HepG2 (cell line): Measurements from ENCODE around the gene CADM3. TPM values are rescaled to one million over a fixed set of nuclear protein-coding genes. Genes with fewer than 3 reads are reported as not detected.

Experiments used
- ATF7 ChIP-seq, 2 experiments: fragments of 450-650 bp in 1 of 2; sonication (generic) in 1 of 2; formaldehyde crosslinking in 1 of 2; IDR thresholded peaks; 2 replicates each; pipeline versions ENCODE4 v1.4.0 to v1.6.1; 2016 to 2020; ENCODE audit warnings: antibody characterized with exemption in 1 of 2, mild to moderate bottlenecking in 1 of 2, missing genetic modification reagents in 1 of 2
- ATRX ChIP-seq: sonication (generic); formaldehyde crosslinking; IDR thresholded peaks from 2 replicates; pipeline ENCODE4 v1.4.0; 2020; ENCODE audit warnings: missing genetic modification reagents, borderline replicate concordance
- FOXC1 ChIP-seq: sonication (generic); formaldehyde crosslinking; IDR thresholded peaks from 2 replicates; pipeline ENCODE4 v1.8.0; 2022; ENCODE audit warnings: mild to moderate bottlenecking, missing genetic modification reagents, borderline replicate concordance
- GFI1 ChIP-seq: sonication (generic); formaldehyde crosslinking; IDR thresholded peaks from 2 replicates; pipeline ENCODE4 v1.5.0; 2020; ENCODE audit warnings: missing genetic modification reagents, mild to moderate bottlenecking, borderline replicate concordance
- HNRNPH1 ChIP-seq: fragments of 200-400 bp; formaldehyde crosslinking; optimal IDR thresholded peaks from 2 replicates; pipeline ENCODE3; 2017; ENCODE audit warnings: mild to moderate bottlenecking, low read depth, low read length
- ISX ChIP-seq: sonication (generic); formaldehyde crosslinking; conservative IDR thresholded peaks from 2 replicates; pipeline ENCODE4 v1.5.0; 2020; ENCODE audit warnings: missing genetic modification reagents
- KLF9 ChIP-seq: IDR thresholded peaks from 2 replicates; pipeline ENCODE4 v1.6.1; 2016; ENCODE audit warnings: low read depth
- MEF2D ChIP-seq: sonication (generic); formaldehyde crosslinking; IDR thresholded peaks from 2 replicates; pipeline ENCODE4 v1.5.1; 2020; ENCODE audit warnings: mild to moderate bottlenecking, missing genetic modification reagents
- NAIF1 ChIP-seq: sonication (generic); formaldehyde crosslinking; IDR thresholded peaks from 2 replicates; pipeline ENCODE4 v1.5.0; 2020; ENCODE audit warnings: mild to moderate bottlenecking, missing genetic modification reagents, borderline replicate concordance
- NBN ChIP-seq: fragments of 450-650 bp; conservative IDR thresholded peaks from 2 replicates; pipeline ENCODE4 v1.6.1; 2017
- NCOA5 ChIP-seq: sonication (generic); formaldehyde crosslinking; IDR thresholded peaks from 2 replicates; pipeline ENCODE4 v1.4.0; 2020; ENCODE audit warnings: missing genetic modification reagents
- PCBP1 ChIP-seq: fragments of 200-400 bp; formaldehyde crosslinking; IDR thresholded peaks from 2 replicates; pipeline ENCODE4 v1.6.1; 2017; ENCODE audit warnings: mild to moderate bottlenecking, low read depth, low read length, borderline replicate concordance
- POLR2G ChIP-seq: fragments of 200-400 bp; formaldehyde crosslinking; IDR thresholded peaks from 2 replicates; pipeline ENCODE4 v1.6.1; 2018; ENCODE audit warnings: mild to moderate bottlenecking, low read depth, low read length, moderate library complexity
- SALL2 ChIP-seq: sonication (generic); formaldehyde crosslinking; IDR thresholded peaks from 2 replicates; pipeline ENCODE4 v1.8.1; 2023; ENCODE audit warnings: mild to moderate bottlenecking, missing genetic modification reagents, inconsistent platforms
- SIN3B ChIP-seq: fragments of 150-350 bp; IDR thresholded peaks from 2 replicates; pipeline ENCODE4 v1.6.1; 2014; ENCODE audit warnings: low read length
- SNAPC2 ChIP-seq: sonication (generic); formaldehyde crosslinking; IDR thresholded peaks from 2 replicates; pipeline ENCODE4 v1.8.1; 2022; ENCODE audit warnings: mild to moderate bottlenecking, missing genetic modification reagents
- TCF7 ChIP-seq: sonication (generic); IDR thresholded peaks from 2 replicates; pipeline ENCODE4 v1.6.1; 2016; ENCODE audit warnings: antibody characterized with exemption, low read depth
- THAP7 ChIP-seq: sonication (generic); formaldehyde crosslinking; IDR thresholded peaks from 2 replicates; pipeline ENCODE4 v1.8.1; 2023; ENCODE audit warnings: mild to moderate bottlenecking, missing genetic modification reagents
- ZBTB1 ChIP-seq: sonication (generic); formaldehyde crosslinking; IDR thresholded peaks from 2 replicates; pipeline ENCODE4 v1.4.0; 2020; ENCODE audit warnings: missing genetic modification reagents, borderline replicate concordance
- ZNF24 ChIP-seq: fragments of 450-650 bp; IDR thresholded peaks from 2 replicates; pipeline ENCODE4 v1.6.1; 2017; ENCODE audit warnings: antibody characterized with exemption, mild to moderate bottlenecking
- ZNF430 ChIP-seq: sonication (generic); formaldehyde crosslinking; IDR thresholded peaks from 2 replicates; pipeline ENCODE4 v1.9.0; 2021; ENCODE audit warnings: mild to moderate bottlenecking, missing genetic modification reagents
- ZNF549 ChIP-seq: sonication (generic); formaldehyde crosslinking; IDR thresholded peaks from 2 replicates; pipeline ENCODE4 v1.5.0; 2020; ENCODE audit warnings: missing genetic modification reagents
- ZNF850 ChIP-seq: sonication (generic); formaldehyde crosslinking; conservative IDR thresholded peaks from 2 replicates; pipeline ENCODE4 v1.9.0; 2021; ENCODE audit warnings: mild to moderate bottlenecking, missing genetic modification reagents
- polyA plus RNA-seq, 8 experiments: library from polyadenylated mRNA; depleted of rRNA in 3 of 8; stranded (reverse) in 7 of 8; unstranded in 1 of 8; fragments of >200 nt; fragmentation: Illumina TruSeq in 4 of 8; extraction: Trizol in 4 of 8; gene quantifications; 2 replicates each; pipeline versions ENCODE4 v1.2.1 to v1.2.3, GENCODE V29; 2011 to 2016; ENCODE audit warnings: low read depth in 4 of 8, missing spikeins in 1 of 8, mixed read lengths in 1 of 8; ENCODE audit not compliant: insufficient read depth in 1 of 8
- total RNA-seq, 5 experiments: library from RNA; depleted of rRNA; stranded (reverse); fragments of >200 nt; fragmentation: Illumina TruSeq; extraction: Trizol; gene quantifications; 2 replicates each; pipeline ENCODE4 v1.2.3, GENCODE V29; 2016; ENCODE audit warnings: low read depth in 1 of 5
- TF ChIP-seq, protein P1 (sequence below): sonication (generic); formaldehyde crosslinking; IDR thresholded peaks from 2 replicates; pipeline ENCODE4 v1.4.0; 2020; ENCODE audit warnings: mild to moderate bottlenecking, missing genetic modification reagents, borderline replicate concordance
- TF ChIP-seq, protein P2 (sequence below): sonication (generic); formaldehyde crosslinking; IDR thresholded peaks from 2 replicates; pipeline ENCODE4 v1.5.0; 2020; ENCODE audit warnings: missing genetic modification reagents, mild to moderate bottlenecking, borderline replicate concordance

The CADM3 gene
- total and polyA plus RNA-seq, 2 of the 13 experiments (the other 11 are each of a cell fraction or from before 2014, with no cell fraction given) = not detected

DNA sequence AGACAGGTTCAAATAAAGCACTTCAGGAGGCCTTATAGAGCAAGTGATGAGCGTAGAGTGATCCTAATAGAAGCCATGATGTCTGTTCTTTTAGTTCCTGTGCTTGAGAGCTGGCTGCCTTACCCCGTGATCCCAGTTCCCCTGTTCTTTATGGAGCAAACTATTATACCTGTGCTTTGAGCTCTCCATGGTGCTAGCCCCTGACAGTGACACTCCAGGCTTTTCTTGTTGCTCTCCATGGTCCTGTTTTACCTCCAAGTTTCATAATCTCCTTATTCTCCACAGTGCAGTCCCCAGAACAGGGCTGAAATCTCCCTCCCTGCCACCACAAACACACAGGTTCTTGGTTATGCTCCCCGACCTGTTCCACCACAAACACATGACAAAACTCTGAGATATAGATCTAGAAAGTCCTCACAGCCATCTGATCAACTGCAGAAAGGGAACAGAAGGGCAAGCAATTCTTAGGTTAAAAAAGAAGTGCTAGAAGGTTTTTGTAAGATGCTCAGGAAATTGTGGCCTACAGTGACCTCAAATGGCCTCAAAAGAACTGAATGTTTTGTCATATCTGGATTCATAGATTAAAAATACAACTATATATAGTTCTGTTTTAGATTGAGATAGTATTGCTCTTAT lies 6.0 kb downstream of the CADM3 start (continued):
- TF ChIP-seq, protein P1, sequence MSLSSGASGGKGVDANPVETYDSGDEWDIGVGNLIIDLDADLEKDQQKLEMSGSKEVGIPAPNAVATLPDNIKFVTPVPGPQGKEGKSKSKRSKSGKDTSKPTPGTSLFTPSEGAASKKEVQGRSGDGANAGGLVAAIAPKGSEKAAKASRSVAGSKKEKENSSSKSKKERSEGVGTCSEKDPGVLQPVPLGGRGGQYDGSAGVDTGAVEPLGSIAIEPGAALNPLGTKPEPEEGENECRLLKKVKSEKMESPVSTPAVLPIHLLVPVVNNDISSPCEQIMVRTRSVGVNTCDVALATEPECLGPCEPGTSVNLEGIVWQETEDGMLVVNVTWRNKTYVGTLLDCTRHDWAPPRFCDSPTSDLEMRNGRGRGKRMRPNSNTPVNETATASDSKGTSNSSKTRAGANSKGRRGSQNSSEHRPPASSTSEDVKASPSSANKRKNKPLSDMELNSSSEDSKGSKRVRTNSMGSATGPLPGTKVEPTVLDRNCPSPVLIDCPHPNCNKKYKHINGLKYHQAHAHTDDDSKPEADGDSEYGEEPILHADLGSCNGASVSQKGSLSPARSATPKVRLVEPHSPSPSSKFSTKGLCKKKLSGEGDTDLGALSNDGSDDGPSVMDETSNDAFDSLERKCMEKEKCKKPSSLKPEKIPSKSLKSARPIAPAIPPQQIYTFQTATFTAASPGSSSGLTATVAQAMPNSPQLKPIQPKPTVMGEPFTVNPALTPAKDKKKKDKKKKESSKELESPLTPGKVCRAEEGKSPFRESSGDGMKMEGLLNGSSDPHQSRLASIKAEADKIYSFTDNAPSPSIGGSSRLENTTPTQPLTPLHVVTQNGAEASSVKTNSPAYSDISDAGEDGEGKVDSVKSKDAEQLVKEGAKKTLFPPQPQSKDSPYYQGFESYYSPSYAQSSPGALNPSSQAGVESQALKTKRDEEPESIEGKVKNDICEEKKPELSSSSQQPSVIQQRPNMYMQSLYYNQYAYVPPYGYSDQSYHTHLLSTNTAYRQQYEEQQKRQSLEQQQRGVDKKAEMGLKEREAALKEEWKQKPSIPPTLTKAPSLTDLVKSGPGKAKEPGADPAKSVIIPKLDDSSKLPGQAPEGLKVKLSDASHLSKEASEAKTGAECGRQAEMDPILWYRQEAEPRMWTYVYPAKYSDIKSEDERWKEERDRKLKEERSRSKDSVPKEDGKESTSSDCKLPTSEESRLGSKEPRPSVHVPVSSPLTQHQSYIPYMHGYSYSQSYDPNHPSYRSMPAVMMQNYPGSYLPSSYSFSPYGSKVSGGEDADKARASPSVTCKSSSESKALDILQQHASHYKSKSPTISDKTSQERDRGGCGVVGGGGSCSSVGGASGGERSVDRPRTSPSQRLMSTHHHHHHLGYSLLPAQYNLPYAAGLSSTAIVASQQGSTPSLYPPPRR (CRISPR knock-in tag) = no peak
- TF ChIP-seq ATF7 (IDR thresholded peaks at IDR 0.05) (no peak), ATF7 (CRISPR knock-in tag; IDR thresholded peaks at IDR 0.05) (no peak), FOXC1 (peak; percentile 55; the same call in 1 of the 2 replicates), MEF2D (peak; percentile 84), NBN (no peak), ISX (peak; percentile 98), ZBTB1 (CRISPR knock-in tag) (peak; percentile 97; the same call in 1 of the 2 replicates), POLR2G (no peak), ATRX (CRISPR knock-in tag) (no peak), SNAPC2 (CRISPR knock-in tag) (peak; percentile 81), NCOA5 (CRISPR knock-in tag) (0 out of 2 replicates have a peak, but pooled peaks have one; percentile 31), TCF7 (no peak), GFI1 (no peak), ZNF430 (peak; percentile 96), ZNF850 (CRISPR knock-in tag) (no peak), ZNF549 (CRISPR knock-in tag) (0 out of 2 replicates have a peak, but pooled peaks have one; percentile 73), SIN3B (no peak), KLF9 (CRISPR knock-in tag) (peak; percentile 96), ZNF24 (no peak), NAIF1 (CRISPR knock-in tag) (peak; percentile 65; the same call in 1 of the 2 replicates), HNRNPH1 (no peak), SALL2 (CRISPR knock-in tag) (peak; percentile 71; the same call in 1 of the 2 replicates), PCBP1 (no peak), THAP7 (peak; percentile 59; the same call in 1 of the 2 replicates)
- TF ChIP-seq, protein P2, sequence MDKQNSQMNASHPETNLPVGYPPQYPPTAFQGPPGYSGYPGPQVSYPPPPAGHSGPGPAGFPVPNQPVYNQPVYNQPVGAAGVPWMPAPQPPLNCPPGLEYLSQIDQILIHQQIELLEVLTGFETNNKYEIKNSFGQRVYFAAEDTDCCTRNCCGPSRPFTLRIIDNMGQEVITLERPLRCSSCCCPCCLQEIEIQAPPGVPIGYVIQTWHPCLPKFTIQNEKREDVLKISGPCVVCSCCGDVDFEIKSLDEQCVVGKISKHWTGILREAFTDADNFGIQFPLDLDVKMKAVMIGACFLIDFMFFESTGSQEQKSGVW = peak; percentile 96
